Activated naive CD4-positive, alpha-beta T cell (primary cell): ENCODE data around the gene ALB.
"Not testable (repeated sequence)": the region's sequence is repeated elsewhere in the genome, so short reads cannot be mapped to it uniquely, and the experiment has no call there.

Experiments
- DNase-seq, 4 experiments: peaks; one replicate each; lab custom pipeline; 2025; lab: John Stamatoyannopoulos, UW

The ALB gene

DNA sequence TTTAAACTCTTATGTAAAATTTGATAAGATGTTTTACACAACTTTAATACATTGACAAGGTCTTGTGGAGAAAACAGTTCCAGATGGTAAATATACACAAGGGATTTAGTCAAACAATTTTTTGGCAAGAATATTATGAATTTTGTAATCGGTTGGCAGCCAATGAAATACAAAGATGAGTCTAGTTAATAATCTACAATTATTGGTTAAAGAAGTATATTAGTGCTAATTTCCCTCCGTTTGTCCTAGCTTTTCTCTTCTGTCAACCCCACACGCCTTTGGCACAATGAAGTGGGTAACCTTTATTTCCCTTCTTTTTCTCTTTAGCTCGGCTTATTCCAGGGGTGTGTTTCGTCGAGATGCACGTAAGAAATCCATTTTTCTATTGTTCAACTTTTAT lies at the start of gene ALB:
TSS of gene ALB (plus strand) at position 246 of the 400 bp plus-strand sequence. CDS start at position 287, 41 bp downstream.
- no peak for DNase-seq

GRCh38 chr4:73357174-73357573 lies 46.9 kb upstream of the ALB start:
- not testable (repeated sequence) for DNase-seq

GRCh38 chr4:73369506-73370199 lies 34.4 kb upstream of the ALB start:
- DNase-seq: not testable (repeated sequence)

DNA sequence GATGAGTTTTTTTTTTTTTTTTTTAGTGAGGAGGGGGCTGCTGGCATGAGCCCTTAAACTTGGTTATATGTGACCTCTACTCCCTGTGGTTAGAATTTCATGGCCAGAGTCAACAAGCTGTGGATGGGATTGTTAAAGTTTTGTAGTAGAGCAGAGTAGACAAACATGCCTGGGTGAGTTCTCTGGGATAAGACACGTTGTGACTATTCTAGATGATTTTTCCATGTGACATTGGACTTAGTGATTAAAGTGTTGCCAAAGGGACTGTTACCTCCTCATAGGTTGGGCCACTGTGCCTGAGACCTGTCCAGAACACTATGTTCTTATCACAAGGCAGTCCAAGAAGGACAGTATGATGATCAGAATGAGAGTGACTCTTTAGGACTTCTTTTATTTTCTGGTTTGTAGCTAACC lies 28.8 kb upstream of the ALB start:
- DNase-seq: no peak

DNA sequence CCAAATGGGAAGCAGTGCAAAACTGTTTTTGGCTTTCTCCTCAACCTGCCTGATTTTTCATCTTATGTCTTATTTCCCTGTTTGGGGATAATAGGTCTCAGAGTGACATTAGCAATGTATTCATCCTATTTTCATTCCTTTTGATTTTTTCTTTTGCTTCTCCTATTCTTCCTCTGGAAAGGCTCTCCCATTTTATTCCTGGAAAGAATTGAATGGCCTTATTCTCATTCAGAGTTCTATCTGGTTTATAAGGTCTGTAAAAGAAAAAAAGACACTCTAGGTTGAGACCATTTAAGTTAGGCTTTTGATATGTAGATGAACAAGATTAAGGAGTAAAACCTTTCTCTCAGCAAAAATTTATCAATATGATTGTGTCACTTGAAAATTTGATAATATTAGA lies 27.8 kb upstream of the ALB start:
- DNase-seq: no peak

DNA sequence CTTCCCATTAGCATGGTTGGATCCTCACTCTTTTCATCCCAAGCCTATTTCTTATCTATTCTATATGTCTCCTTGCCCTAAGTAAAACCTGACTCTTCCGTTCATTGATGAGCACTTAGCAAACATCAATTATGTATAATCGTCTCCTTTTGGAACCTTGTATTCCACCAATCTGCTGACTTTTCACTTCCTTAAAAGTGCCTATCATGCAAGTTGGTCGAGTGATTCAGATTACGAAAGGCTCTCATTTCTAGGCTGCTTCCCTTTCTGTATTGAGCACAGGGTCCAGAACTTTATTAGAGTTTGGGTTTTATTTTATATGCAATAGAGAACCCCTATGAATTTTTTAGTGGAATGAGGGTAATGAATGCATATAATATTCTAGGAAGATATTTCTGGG lies 27.1 kb upstream of the ALB start:
- DNase-seq: no peak

- DNase-seq: no peak
Observed at GRCh38 chr4:73378887-73379286, 25.2 kb upstream of the ALB start.

DNA sequence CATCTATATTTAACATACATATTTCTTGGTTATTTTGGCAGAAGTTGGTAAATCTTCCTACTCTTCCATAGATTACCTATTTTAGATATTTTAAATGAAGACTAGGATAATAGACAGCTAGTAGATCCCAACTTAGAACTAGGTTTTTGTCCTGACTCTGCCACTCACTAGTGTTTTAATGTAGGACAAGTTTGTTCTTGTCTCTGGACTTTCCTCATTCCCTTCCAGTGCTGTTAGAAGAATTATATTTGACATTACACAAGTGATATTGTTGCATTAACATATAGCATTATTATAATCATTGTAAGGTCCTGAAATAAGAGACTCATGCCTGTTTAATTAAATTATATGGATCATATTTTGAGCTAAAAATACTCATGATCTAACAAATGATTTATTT lies 24.1 kb upstream of the ALB start:
- DNase-seq: no peak

DNA sequence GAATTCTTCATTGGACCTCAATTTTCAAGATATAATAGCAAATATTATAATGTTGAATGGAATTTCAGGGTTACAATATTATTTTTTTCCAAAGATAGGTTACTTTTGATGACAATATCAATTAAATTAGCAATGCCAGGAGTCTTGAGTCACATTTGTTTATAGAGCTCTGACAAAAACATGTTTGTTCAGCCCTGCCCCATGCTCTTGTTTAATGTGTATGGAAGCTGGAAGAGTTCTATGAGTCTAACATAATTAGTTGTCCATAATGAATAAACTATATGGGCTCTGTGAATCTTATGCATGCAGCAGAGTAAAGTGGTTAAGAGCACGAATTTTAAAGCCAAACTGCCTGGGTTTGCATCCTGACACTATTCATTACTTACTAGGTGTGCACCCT lies 22.9 kb upstream of the ALB start:
- no peak for DNase-seq

- no peak for DNase-seq
Observed at GRCh38 chr4:73383452-73383851, 20.6 kb upstream of the ALB start.

GRCh38 chr4:73387552-73387951 lies 16.5 kb upstream of the ALB start:
- DNase-seq: no peak

GRCh38 chr4:73388887-73389286 lies 15.2 kb upstream of the ALB start:
- DNase-seq: no peak

- not testable (repeated sequence) for DNase-seq
Observed at GRCh38 chr4:73389663-73390062, 14.4 kb upstream of the ALB start.

DNA sequence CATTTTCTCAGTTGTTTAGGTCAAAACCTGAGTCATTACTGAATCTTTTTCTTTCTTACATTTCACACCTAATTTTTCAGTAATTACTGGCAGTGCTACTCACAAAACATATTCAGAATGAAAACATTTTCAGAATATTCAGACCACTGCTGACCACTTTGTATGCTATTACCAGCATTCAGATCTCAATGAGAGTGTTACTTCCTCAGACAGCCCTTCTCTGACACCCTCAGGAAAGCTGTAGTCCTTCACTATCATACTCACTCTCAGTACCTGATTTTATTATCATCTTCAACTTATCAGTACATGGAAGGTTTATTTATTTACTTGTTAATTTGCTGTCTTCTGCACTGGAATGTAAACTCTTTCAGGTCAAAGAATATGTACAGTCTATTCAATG lies 12.3 kb upstream of the ALB start:
- no peak for DNase-seq

DNA sequence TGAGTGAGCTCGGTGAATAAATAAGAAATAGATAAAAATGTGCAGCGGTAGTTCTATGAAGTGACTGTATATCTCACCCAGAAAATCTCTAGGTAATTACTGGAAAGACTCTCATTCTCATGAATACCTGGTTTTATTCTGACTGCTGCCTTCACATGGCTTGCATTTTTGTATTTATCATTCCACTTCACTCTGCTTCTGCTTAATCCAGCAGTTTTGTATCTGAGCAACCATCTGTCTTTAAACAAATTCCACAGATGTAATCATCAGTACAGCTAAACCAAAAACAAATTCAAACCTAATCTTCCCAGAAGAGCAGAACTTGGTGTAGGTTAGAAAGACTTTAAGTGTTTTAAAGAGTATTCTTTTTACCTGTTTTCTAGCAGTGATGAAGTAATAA lies 11.2 kb upstream of the ALB start:
- DNase-seq: no peak

GRCh38 chr4:73396304-73396703 lies 7.8 kb upstream of the ALB start:
- DNase-seq: no peak

GRCh38 chr4:73396993-73397972 lies 6.8 kb upstream of the ALB start:
- DNase-seq: no peak

- no peak for DNase-seq
Observed at GRCh38 chr4:73401412-73401811, 2.7 kb upstream of the ALB start.

GRCh38 chr4:73404457-73404856 lies 370 bp downstream of the ALB start:
- no peak for DNase-seq

DNA sequence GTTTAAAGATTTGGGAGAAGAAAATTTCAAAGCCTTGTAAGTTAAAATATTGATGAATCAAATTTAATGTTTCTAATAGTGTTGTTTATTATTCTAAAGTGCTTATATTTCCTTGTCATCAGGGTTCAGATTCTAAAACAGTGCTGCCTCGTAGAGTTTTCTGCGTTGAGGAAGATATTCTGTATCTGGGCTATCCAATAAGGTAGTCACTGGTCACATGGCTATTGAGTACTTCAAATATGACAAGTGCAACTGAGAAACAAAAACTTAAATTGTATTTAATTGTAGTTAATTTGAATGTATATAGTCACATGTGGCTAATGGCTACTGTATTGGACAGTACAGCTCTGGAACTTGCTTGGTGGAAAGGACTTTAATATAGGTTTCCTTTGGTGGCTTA lies 1.1 kb downstream of the ALB start:
- no peak for DNase-seq

DNA sequence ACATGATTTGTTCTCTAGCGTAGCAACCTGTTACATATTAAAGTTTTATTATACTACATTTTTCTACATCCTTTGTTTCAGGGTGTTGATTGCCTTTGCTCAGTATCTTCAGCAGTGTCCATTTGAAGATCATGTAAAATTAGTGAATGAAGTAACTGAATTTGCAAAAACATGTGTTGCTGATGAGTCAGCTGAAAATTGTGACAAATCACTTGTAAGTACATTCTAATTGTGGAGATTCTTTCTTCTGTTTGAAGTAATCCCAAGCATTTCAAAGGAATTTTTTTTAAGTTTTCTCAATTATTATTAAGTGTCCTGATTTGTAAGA lies 2.4 kb downstream of the ALB start:
- DNase-seq: no peak

- DNase-seq: no peak
Observed at GRCh38 chr4:73407227-73407673, 3.2 kb downstream of the ALB start.

DNA sequence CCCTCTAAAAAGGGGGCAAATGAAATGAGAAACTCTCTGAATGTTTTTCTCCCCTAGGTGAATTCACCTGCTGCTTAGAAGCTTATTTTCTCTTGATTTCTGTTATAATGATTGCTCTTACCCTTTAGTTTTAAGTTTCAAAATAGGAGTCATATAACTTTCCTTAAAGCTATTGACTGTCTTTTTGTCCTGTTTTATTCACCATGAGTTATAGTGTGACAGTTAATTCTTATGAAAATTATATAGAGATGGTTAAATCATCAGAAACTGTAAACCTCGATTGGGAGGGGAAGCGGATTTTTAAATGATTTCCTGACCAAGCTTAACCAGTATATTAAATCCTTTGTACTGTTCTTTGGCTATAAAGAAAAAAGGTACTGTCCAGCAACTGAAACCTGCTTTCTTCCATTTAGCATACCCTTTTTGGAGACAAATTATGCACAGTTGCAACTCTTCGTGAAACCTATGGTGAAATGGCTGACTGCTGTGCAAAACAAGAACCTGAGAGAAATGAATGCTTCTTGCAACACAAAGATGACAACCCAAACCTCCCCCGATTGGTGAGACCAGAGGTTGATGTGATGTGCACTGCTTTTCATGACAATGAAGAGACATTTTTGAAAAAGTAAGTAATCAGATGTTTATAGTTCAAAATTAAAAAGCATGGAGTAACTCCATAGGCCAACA lies 4.2 kb downstream of the ALB start:
- DNase-seq: no peak
